ENCODE data around the gene AUNIP.
A peak's percentile ranks its signal among the peaks of the same experiment; 100 is the strongest.

AUNIP gene

DNA sequence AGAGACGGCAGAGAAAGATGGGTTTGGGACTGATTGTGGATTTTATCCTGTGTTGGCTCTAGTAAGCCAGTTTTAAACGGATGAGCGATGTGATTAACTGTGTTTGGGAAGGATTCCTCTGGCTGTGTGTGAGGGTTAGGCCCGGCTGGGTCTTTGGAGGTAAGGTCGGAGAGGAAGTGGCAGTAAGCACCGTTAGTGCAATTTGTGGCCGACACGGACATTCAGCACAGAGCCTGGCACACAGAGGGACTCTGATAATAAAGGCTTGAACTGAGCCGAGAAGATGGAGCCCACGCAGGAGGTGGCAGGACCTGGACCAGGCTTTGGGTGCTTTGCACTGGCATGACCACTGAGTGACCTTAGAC, 38.2 kb downstream of the AUNIP start:
- no peak for DNase-seq

GRCh38 chr1:25820247-25821111, 38.8 kb downstream of the AUNIP start:
- DNase-seq, result peak; percentile 70

- DNase-seq, result peak; percentile 95
These were observed 39.6 kb downstream of the AUNIP start, which contains the start of gene MTFR1L for GRCh38 chr1:25819491-25820246. Gene MTFR1L (plus strand): TSS chr1:25819954. CDS start chr1:25823105, 3,151 bp downstream.

DNA sequence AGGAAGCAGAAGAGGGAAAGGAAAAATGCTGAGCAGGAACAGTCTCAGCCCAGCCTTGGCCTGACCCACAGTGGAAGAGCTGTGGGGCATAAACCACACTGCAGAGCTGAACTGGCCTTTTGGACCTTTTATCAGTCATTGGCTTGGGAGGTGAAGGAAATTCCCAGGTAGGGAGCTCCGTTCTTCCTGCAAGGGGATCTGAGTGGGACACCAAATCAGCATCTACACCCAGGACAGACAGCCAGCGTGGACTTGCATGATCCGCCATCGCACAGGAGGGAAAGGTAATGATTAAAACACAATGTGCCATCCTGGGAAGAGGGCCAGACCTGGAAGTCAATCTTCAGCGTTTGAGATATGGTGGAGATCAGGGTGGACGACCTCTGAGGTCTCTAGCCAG, 40.7 kb downstream of the AUNIP start:
- DNase-seq, result no peak

DNA sequence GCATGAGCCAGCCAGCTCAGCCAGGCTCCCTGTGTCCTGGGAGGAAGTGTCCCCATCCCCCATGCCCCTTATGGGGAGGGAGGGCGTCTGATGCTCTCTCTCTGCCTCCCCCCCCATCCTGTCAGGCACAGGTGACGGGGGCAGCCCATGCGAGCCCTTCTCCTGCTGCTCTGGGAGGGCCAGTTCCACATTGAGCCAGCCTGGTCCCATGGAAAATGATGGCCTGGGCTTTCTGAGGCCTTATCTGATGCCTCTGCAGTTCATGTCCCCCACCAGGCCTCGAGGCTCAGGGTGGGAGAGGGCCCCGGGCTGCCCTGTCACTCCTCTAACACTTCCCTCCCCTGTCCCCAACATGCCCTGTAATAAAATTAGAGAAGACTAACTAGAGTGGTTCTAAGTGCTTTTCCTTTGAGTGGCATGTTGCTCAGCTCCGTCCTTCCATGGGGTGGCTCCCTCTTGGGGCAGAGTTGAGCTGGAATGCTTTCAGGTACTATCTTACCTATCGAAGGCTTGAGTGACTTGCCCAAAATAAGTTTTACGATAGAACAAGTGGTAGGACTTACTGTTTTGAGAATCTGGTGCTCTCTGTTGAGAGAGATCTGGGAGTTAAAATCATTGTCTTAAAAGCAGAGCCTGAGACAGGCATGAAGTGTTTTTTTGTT, 41.3 kb downstream of the AUNIP start:
- DNase-seq, result no peak

DNA sequence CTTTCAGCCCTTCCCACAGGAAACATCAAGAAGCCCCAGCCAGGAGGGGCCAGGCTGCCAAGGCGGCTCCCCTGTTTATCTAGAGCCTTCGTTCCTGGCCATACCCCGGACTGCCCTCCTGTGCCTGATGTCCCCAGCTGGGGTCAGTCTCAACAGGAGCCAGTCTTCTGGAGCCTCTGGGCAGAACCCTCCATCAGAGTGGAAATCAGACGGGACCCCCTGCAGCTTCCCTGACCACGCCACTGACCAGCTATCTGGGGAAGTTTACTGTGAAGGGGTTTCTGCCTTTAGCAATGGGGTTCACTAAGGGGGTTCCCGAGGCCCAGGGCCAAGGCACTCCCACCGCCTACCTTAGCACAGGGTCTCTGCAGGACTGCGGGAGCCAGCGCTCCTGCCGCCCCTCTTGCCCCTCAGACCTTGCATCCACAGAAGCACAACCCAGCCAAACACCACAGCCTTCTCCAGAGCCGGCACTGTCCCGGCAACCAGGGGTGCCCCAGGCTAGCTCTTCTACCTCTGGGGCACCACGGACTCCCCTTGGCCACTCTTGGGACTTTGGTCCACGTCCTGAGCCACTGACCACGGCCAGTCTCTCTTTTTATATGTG, 43.0 kb downstream of the AUNIP start:
- no peak for DNase-seq

- no peak for DNase-seq
These were observed 43.8 kb downstream of the AUNIP start for GRCh38 chr1:25815208-25816111.

DNA sequence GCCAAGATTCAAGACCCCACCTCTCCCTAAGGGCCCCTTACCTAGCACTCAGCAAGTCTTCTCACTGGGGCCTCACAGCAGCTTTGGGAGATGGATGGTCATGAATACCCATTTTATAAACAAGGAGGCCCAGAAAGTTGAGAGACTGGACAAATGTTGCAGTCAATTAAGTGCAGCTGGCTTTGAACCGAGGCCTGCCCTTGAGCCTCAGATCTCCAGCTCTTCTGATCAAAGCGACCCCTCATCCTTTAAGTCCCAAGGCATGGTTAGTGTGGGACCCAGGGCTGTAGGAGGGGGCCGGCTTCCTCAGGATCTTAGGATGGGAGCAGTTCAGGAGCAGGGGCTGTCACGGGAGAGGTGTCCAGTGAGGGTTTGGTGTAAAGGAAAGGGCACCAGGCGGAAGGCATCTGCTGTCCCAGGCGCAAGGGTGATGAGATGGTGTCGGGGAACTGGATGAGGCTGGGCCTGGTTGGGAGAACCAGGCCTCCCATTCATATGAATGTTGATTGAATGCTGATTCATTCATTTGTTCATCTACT, 44.6 kb downstream of the AUNIP start:
- no peak for DNase-seq

GRCh38 chr1:25813734-25814471, 45.4 kb downstream of the AUNIP start:
- no peak for DNase-seq

GRCh38 chr1:25813071-25813733, 46.1 kb downstream of the AUNIP start:
- DNase-seq, result no peak

- no peak for DNase-seq
These were observed 47.7 kb downstream of the AUNIP start for GRCh38 chr1:25811384-25812082.

GRCh38 chr1:25810341-25811299, 48.6 kb downstream of the AUNIP start:
- peak; percentile 82 for DNase-seq

DNA sequence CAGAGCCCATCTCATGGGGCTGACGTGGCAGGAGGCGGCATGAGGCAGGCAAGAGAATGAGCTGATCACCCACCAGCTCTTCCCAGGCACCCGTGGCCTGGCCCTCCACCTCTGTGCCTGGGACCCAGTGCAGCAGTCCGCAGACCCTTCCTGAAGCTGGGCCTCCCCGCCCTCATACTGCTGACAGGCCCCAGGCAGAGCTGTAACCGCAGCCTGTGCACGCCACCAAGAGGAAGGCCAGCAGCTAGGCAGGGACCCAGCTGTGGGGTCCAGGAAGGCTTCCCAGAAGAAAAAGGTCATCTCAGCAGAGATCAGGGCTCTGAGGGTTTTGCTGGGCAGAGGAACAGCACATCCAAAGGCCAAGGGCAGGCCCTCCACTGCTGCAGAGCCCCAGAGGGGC, 49.3 kb downstream of the AUNIP start:
- no peak for DNase-seq

DNA sequence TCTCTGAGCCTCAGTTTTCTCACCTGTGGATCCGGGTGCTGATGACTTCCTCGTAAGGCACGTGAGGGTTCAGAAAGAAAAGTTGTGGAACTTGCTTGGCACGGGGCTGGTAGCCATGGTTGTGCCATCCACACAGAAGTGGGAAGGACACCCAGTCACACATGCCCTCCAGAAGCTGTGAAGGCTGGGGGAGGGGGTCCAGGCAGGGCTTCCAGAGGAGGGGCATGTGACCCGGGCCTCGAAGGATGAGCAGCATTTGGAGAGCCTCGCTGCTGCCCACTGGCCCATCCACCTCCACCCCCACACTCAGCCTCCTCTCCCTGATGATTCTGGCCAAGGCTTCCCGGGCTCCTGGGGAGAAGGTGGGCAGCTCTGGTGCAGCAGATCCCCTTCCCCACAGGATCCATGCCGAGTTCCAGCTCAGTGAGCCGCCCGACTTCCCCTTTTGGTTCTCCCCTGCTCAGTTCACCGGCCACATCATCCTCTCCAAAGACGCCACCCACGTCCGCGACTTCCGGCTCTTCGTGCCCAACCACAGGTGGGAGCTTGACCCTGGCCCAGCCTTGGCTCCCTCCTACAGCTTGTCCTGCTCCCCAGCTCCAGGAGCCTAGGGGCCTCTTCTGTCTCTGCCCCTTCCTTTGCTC, 49.9 kb downstream of the AUNIP start:
- no peak for DNase-seq

DNA sequence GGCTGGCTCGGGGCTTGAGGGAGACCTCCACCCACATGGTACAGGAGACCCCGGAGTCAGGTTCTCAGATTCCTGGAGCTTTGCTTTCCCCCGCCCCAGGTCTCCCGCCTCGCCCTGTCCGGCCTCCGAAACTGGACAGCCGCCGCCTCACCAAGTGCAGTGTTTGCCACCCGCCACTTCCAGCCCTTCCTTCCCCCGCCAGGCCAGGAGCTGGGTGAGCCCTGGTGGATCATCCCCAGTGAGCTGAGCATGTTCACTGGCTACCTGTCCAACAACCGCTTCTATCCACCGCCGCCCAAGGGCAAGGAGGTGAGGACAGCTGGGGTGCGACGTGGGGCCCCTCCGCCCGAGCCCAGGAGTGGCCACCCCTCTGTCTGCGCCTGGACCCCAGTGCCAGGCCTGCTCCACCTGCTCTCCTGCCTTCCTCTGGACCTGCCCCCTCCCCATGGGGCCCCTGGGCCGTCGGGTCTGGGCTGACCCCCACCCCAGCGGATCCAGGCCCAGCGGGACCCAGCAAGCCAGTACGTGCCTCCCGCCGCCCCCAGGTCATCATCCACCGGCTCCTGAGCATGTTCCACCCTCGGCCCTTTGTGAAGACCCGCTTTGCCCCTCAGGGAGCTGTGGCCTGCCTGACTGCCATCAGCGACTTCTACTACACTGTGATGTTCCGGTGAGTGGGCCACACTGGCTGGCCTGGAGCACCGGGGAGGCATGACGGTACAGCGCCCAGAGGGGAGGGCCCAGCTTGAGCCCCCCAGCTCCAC, 50.6 kb downstream of the AUNIP start:
- no peak for DNase-seq

DNA sequence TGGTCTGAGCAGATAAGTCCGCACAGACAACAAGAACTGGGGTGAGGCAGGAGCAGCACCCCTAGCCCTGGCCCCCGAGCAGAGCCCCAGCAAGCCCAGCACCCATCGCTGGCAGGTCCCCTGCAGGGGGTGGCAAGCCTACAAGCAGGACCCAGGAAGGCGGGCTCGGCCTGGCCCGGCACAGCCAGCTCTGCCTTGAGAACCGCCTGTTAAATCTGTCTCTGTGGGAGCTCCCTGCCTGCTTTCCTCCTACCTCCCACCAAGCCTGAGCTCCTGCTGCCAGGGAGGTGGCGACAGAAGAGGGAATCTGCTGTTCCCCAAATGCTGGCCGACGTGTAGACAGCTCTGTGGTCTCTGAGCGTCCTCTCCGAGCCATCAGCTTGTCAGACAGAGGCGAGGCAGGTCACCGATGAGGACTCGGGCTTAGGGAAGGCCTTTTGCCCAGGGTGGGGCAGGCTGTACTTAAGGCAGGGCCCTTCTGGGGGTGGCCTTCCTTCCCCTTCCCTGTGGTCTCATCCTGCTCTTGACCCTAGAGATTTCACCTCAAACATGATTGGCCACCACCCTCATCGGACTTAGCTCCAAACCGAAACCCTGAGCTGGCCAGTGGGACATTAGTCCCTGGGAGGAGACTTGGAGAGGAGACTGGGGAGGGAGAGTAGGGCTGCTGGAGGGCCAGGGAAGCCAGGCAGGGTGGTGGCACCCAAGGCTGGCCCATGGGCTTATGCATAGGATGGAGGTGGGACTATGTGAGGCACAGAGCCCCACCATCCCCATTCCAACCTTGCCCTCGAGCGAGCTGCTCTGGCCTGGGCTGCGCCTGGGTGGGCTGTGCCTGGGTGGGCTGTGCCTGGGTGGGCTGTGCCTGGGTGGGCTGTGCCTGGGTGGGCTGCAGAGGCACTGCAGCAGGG, 51.5 kb downstream of the AUNIP start:
- no peak for DNase-seq
